ENCODE measurements around the gene KIAA0408.

- TF ChIP-seq CTCF (IDR thresholded peaks at IDR 0.05) (no peak), POLR2A (IDR thresholded peaks at IDR 0.05) (no peak)
Measured at GRCh38 chr6:127457456-127458064, 1.6 kb downstream of the KIAA0408 start.
